GM23248 (cell line): ENCODE results near the gene EFR3B. TPM values are rescaled to one million over a fixed set of nuclear protein-coding genes. Genes with fewer than 3 reads are reported as not detected.

Experiments
- DNase-seq: peaks from one replicate; pipeline ENCODE4 v3.0.0-alpha.2; 2015
- H2AFZ ChIP-seq: fragments of 200-600 bp; sonication (generic); 2 replicates; pipeline ENCODE4 v1.6.1; 2016; ENCODE audit warnings: antibody characterized with exemption
- H3F3A ChIP-seq: fragments of 200-600 bp; sonication (generic); 2 replicates; pipeline ENCODE4 v1.6.1; 2016; ENCODE audit warnings: mild to moderate bottlenecking, antibody characterized with exemption, mixed run types; ENCODE audit not compliant: insufficient read depth
- H3K27ac ChIP-seq: fragments of 200-600 bp; sonication (generic); 2 replicates; pipeline ENCODE4 v1.5.1; 2016; ENCODE audit warnings: mild to moderate bottlenecking
- H3K27me3 ChIP-seq: fragments of 200-600 bp; sonication (generic); replicated peaks from 2 replicates; pipeline ENCODE4 v1.6.1; 2016; ENCODE audit warnings: mild to moderate bottlenecking; ENCODE audit not compliant: insufficient read depth
- H3K36me3 ChIP-seq: fragments of 200-600 bp; sonication (generic); 2 replicates; pipeline ENCODE4 v1.6.1; 2016; ENCODE audit warnings: low read depth, mild to moderate bottlenecking
- H3K4me1 ChIP-seq: fragments of 200-600 bp; sonication (generic); 2 replicates; pipeline ENCODE4 v1.6.1; 2016; ENCODE audit warnings: mild to moderate bottlenecking; ENCODE audit not compliant: insufficient read depth
- H3K4me2 ChIP-seq: fragments of 200-600 bp; sonication (generic); one replicate; pipeline ENCODE4 v1.6.1; 2016; ENCODE audit warnings: mild to moderate bottlenecking; ENCODE audit not compliant: unreplicated experiment
- H3K4me3 ChIP-seq: fragments of 200-600 bp; sonication (generic); 2 replicates; pipeline ENCODE4 v1.5.1; 2016; ENCODE audit warnings: mild to moderate bottlenecking
- H3K79me2 ChIP-seq: fragments of 200-600 bp; sonication (generic); 2 replicates; pipeline ENCODE4 v1.6.1; 2016; ENCODE audit warnings: mild to moderate bottlenecking; ENCODE audit not compliant: insufficient read depth
- H3K9ac ChIP-seq: fragments of 200-600 bp; sonication (generic); 2 replicates; pipeline ENCODE4 v1.6.1; 2016; ENCODE audit warnings: mild to moderate bottlenecking
- H3K9me2 ChIP-seq: fragments of 200-600 bp; sonication (generic); 2 replicates; pipeline ENCODE4 v1.6.1; 2016; ENCODE audit warnings: mixed run types, mild to moderate bottlenecking, moderate library complexity; ENCODE audit not compliant: insufficient read depth
- H3K9me3 ChIP-seq: fragments of 200-600 bp; sonication (generic); one replicate; pipeline ENCODE4 v1.6.1; 2017; ENCODE audit warnings: low read depth
- H4K20me1 ChIP-seq: fragments of 200-600 bp; sonication (generic); 2 replicates; pipeline ENCODE4 v1.6.0; 2016; ENCODE audit not compliant: insufficient read depth
- EZH2 ChIP-seq: fragments of 200-600 bp; sonication (generic); IDR thresholded peaks from 2 replicates; pipeline ENCODE4 v1.6.1; 2018; ENCODE audit warnings: antibody characterized with exemption, mild to moderate bottlenecking; ENCODE audit not compliant: insufficient read depth, poor library complexity, severe bottlenecking
- EZH2phosphoT487 ChIP-seq: fragments of 200-600 bp; sonication (generic); IDR thresholded peaks from 2 replicates; pipeline ENCODE4 v1.6.1; 2018; ENCODE audit warnings: antibody characterized with exemption, moderate library complexity, mild to moderate bottlenecking, low read depth; ENCODE audit not compliant: insufficient read depth
- WGBS, 2 experiments: methylation state at CpG; one replicate each; pipeline ENCODE4 v1.1.6; 2015 to 2017; ENCODE audit warnings: low lambda C conversion rate in 2 of 2, low coverage in 1 of 2; ENCODE audit errors: missing lambda C conversion rate in 2 of 2; 5-methylcytosine and 5-hydroxymethylcytosine counted together
- in situ Hi-C: fragments of 300-500 bp; cut with MboI; formaldehyde crosslinking; loops from 2 replicates; pipeline ENCODE4 v1.15.0; 2020
- polyA plus RNA-seq: library from polyadenylated mRNA; unstranded; fragments of >200 nt; fragmentation: Nextera tagmentation; extraction: Ambion mirVana; gene quantifications from 2 replicates; pipeline ENCODE4 v1.2.1, GENCODE V29; 2016
- total RNA-seq: library from RNA; depleted of rRNA; stranded (reverse); fragments of >200 nt; shearing (Covaris generic); gene quantifications from 2 replicates; pipeline ENCODE4 v1.2.3, GENCODE V29; 2014

Gene EFR3B
- total and polyA plus RNA-seq, 2 experiments from 2014 or later = 0.51 to 0.97 TPM

- Histone ChIP-seq H3K9me3 (no peaks in the 10 kb centered on the region), H3K9ac (no peak overlapping the region), H2AFZ (no peak overlapping the region), H3K4me3 (no peak overlapping the region), H3K27me3 (no peaks in the 10 kb centered on the region), H4K20me1 (no peaks in the 10 kb centered on the region), H3K4me1 (peaks cover 28% of the 10 kb centered on the region), H3K79me2 (no peaks in the 10 kb centered on the region), H3F3A (peaks cover 27% of the 10 kb centered on the region), H3K9me2 (no peaks in the 10 kb centered on the region), H3K4me2 (peak overlapping the region; percentile 20), H3K36me3 (no peaks in the 10 kb centered on the region), H3K27ac (no peak overlapping the region)
- in situ Hi-C loops = no loop called here
- peak; percentile 97 for DNase-seq
- WGBS, 2 experiments = 37 to 42% methylated on average over 15 to 16 of the region's 16 CpGs
- no peak for TF ChIP-seq EZH2
- TF ChIP-seq EZH2phosphoT487 = no peak
Observed at GRCh38 chr2:25103287-25103871, 61.5 kb downstream of the EFR3B start.

- H4K20me1 ChIP-seq = no peaks in the 10 kb centered on the region
- no peaks in the 10 kb centered on the region for H3K9me2 ChIP-seq
- no peaks in the 10 kb centered on the region for H3K36me3 ChIP-seq
- TF ChIP-seq EZH2 (no peak), EZH2phosphoT487 (no peak)
- H3K79me2 ChIP-seq = no peaks in the 10 kb centered on the region
- no peaks in the 10 kb centered on the region for H3K27me3 ChIP-seq
- in situ Hi-C loops = no loop called here
- H3K9ac ChIP-seq = no peak overlapping the region
- WGBS, 2 experiments = 95 to 97% methylated on average over 5 of the region's 5 CpGs
- 0 out of 2 replicates have a peak overlapping the region, but pooled peaks have one; percentile 58 for H3K27ac ChIP-seq
- peak overlapping the region; percentile 37 for H3K4me2 ChIP-seq
- H3K4me3 ChIP-seq = no peak overlapping the region
- no peaks in the 10 kb centered on the region for H3K9me3 ChIP-seq
- peaks cover 28% of the 10 kb centered on the region for H3K4me1 ChIP-seq
- DNase-seq = no peak
- H3F3A ChIP-seq = peaks cover 27% of the 10 kb centered on the region
- no peak overlapping the region for H2AFZ ChIP-seq
Observed at GRCh38 chr2:25104736-25105135, 62.9 kb downstream of the EFR3B start.

GRCh38 chr2:25105336-25106085, 63.6 kb downstream of the EFR3B start:
- TF ChIP-seq EZH2phosphoT487 (no peak), EZH2 (no peak)
- Histone ChIP-seq H3K4me2 (peak overlapping the region; percentile 37), H4K20me1 (no peaks in the 10 kb centered on the region)

GRCh38 chr2:25109822-25110221, 67.9 kb downstream of the EFR3B start:
- Histone ChIP-seq H3K4me2 (no peak overlapping the region), H3K9me3 (no peaks in the 10 kb centered on the region), H3K9me2 (no peaks in the 10 kb centered on the region), H3K79me2 (no peaks in the 10 kb centered on the region), H3K27ac (no peak overlapping the region), H2AFZ (no peak overlapping the region), H3K4me1 (peaks cover 17% of the 10 kb centered on the region), H3F3A (peaks cover 19% of the 10 kb centered on the region), H3K36me3 (no peaks in the 10 kb centered on the region), H4K20me1 (no peaks in the 10 kb centered on the region), H3K4me3 (no peak overlapping the region), H3K9ac (no peak overlapping the region), H3K27me3 (no peaks in the 10 kb centered on the region)
- no peak for DNase-seq
- 91 to 92% methylated on average over 7 to 9 of the region's 9 CpGs for WGBS, 2 experiments
- TF ChIP-seq EZH2 (no peak), EZH2phosphoT487 (no peak)
- in situ Hi-C loops = no loop called here

More at GRCh38 chr2:25105336-25106085, 63.6 kb downstream of the EFR3B start:
- Histone ChIP-seq H2AFZ (no peak overlapping the region), H3F3A (peaks cover 27% of the 10 kb centered on the region), H3K9me2 (no peaks in the 10 kb centered on the region), H3K4me3 (0 out of 2 replicates have a peak overlapping the region, but pooled peaks have one; percentile 14), H3K27me3 (no peaks in the 10 kb centered on the region), H3K79me2 (no peaks in the 10 kb centered on the region), H3K9ac (no peak overlapping the region), H3K36me3 (no peaks in the 10 kb centered on the region), H3K27ac (peak overlapping the region; percentile 58), H3K9me3 (no peaks in the 10 kb centered on the region), H3K4me1 (peaks cover 28% of the 10 kb centered on the region)
- peak; percentile 91 for DNase-seq
- in situ Hi-C loops = no loop called here
- WGBS, 2 experiments = 36 to 38% methylated on average over 6 of the region's 6 CpGs
